AG04449 (cell line): Measurements from ENCODE around the gene VTN.

Source experiments
- CTCF ChIA-PET: fragments of 350-600 bp; formaldehyde crosslinking; extraction: SDS; loops from one replicate; lab custom pipeline; 2021; ENCODE audit warnings: antibody characterized with exemption; lab: Yijun Ruan, JAX
- POLR2A ChIA-PET: fragments of 400-600, 350-600 bp; formaldehyde crosslinking; extraction: SDS; loops from one replicate; lab custom pipeline; 2020; ENCODE audit warnings: antibody characterized with exemption, inconsistent platforms; lab: Yijun Ruan, JAX
- DNase-seq: peaks from one replicate; pipeline ENCODE4 v3.0.0-alpha.2; 2010; ENCODE audit warnings: low read depth, low spot score
- H3K4me3 ChIP-seq: 2 replicates; pipeline ENCODE4 v1.5.1; 2011; ENCODE audit warnings: low read depth, mild to moderate bottlenecking, control low read depth, low read length
- CTCF ChIP-seq: IDR thresholded peaks from one replicate; pipeline ENCODE4 v1.5.1; 2011; ENCODE audit warnings: mild to moderate bottlenecking, moderate library complexity, low read length, control low read depth, inconsistent platforms; ENCODE audit not compliant: insufficient read depth; ENCODE audit errors: missing control alignments

VTN gene

DNA sequence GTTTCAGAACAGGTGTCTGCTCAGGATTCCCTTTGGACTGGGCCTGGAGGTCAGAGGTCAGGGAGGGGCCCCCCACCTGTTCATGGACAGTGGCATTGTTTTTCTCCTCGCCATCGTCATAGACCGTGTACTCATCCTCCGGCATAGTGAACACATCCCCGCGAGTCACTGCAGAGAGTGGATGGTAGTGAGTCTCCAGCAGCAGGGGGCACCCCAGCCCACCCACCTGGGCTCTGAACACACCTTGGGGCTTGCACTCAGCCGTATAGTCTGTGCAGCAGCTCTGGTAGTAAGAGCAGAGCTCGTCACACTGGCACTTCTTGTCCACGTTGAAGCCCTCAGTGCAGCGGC, 448 bp downstream of the VTN start:
- POLR2A ChIA-PET: interaction anchor here (2.5 kb wide), 1 partner anchor 12 kb away, joined by 15 read pairs; the partner anchor contains the start of gene POLDIP2
- H3K4me3 ChIP-seq: no peak overlapping the region
- no peak for DNase-seq
- no peak for TF ChIP-seq CTCF
- CTCF ChIA-PET: interaction anchor here (1.2 kb wide), 1 partner anchor 14 kb away, joined by 4 read pairs; no protein-coding TSS in a partner anchor

DNA sequence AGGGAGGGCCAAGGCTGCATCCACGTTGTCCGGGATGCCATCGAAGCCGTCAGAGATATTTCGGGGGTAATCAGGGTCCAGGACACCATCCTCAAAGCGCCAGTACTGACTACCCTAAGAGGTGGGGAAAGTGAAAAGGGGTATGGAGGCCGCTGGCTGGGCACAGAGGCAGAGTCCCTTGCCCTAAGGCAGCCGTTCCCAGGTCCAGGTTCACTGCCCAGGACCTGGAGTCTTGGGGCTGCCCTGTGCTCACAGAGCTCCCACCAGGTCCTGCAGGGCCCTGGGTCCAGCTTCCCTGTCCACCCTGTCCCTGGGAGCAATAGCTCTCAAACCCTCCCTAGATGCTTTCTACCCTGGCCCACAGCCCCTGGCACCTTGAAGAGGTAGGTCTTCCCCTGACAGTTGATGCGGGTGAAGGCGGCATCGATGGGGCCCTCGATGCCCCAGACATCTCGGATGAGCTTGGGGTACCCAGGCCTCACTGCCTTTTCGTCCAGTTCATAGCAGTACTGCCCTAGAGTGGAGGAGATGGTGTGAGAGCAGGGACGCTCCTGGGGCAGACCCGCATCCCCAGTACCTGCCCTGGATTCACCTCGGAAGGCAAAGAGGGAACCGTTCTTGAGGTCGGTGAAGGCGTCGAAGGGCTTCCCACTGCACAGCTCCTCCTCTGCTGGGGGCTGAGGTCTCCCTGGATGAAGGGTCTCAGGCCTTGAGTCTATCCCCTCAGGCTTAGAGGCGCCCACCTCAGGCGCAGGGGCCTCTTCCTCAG, 1.0 kb downstream of the VTN start:
- POLR2A ChIA-PET: no interaction called here
- no peak overlapping the region for H3K4me3 ChIP-seq
- CTCF ChIA-PET: no interaction called here
- DNase-seq: no peak
- no peak for TF ChIP-seq CTCF

- CTCF ChIA-PET: no interaction called here
- DNase-seq: no peak
- TF ChIP-seq CTCF: no peak
- POLR2A ChIA-PET: interaction anchor here (2.5 kb wide), 1 partner anchor 11 kb away, joined by 14 read pairs; the partner anchor contains the start of gene POLDIP2
- H3K4me3 ChIP-seq: no peak overlapping the region
These were observed 1.7 kb downstream of the VTN start for GRCh38 chr17:28368306-28368831.

DNA sequence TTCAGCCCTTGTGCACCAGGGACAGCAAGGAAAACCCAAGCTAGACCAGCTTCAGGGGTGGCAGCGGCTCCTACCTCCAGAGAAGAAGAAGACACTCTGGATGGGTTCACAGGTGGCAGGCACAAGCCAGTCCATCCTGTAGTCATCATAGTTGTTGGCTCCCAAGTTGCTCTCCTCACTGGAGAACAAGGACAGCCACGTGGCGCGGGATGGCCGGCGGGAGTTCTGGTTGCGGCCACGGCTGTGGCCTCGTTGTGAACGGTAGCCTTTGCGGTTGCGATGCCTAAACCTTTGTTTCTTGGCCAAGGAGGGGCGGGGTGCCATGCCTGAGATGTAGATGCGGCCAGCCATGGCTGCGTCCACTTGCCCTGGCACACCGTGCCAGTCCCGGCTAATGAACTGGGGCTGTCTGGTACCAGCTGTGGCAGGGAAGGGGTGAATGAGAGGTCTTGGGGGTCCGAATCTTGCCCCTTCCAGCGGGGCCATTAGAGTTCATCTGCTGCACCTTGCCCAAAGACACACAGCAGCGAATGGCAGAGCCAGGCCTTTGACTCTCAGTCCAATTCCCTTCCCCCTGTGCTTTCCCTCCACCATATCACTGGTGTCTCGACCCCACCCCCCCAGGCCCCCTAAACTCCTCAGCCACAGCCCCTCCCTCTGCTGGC, 2.3 kb downstream of the VTN start:
- no peak for TF ChIP-seq CTCF
- ChIA-PET POLR2A (interaction anchor here (2.5 kb wide), 1 partner anchor 10 kb away, joined by 14 read pairs; the partner anchor contains the start of gene POLDIP2), CTCF (no interaction called here)
- H3K4me3 ChIP-seq: no peak overlapping the region
- no peak for DNase-seq

DNA sequence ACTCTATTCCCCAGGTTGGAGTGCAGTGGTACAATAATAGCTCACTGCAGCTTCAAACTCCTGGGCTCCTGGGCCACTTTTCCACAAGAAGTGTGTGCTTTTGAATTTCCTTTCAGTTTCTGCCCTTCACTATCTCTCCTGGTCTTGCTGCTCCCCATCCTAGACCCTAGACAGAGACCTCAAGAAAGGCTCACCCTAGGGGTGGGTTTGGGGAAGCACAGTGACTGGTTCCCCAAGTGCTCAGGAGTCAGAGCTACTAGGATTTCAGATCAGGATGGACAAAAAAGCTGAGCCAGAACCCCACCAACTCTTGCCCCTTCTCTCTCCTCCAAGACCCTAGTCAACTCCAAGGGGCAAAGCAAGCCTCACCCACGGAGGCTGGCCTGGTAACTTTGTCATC, 3.5 kb downstream of the VTN start:
- no peak for TF ChIP-seq CTCF
- H3K4me3 ChIP-seq: no peak overlapping the region
- DNase-seq: no peak
- POLR2A ChIA-PET: interaction anchor here (2.5 kb wide), 1 partner anchor 9 kb away, joined by 14 read pairs; the partner anchor contains the start of gene POLDIP2
- CTCF ChIA-PET: interaction anchor here (1.2 kb wide), 1 partner anchor 8 kb away, joined by 4 read pairs; no protein-coding TSS in a partner anchor

DNA sequence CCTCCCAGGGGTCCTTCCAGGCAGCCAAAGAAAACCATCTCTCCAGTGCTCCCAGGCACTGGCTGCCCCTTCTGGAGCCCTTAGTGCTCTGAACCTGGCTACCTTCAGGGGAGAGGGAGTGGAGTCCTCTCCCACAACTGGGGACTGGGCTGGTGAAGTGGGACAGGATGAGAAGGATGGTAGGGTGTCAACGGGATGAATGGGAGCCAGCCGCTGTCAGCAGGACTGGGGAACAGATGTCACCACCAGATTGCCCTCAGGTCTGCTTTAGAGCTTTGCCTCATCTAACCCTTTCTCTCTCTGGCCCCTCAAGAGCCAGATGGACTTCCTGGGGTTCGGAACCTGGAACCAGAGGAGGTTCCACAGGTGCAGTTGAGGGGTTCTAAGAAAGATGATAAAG, 4.6 kb downstream of the VTN start:
- DNase-seq: no peak
- CTCF ChIA-PET: no interaction called here
- no peak for TF ChIP-seq CTCF
- POLR2A ChIA-PET: no interaction called here
- H3K4me3 ChIP-seq: no peak overlapping the region
